Stomach (tissue), 4 donors: ENCODE results near the gene PRMT3.

Source experiments
- CTCF ChIP-seq, 7 experiments: fragments of 450-650 bp in 4 of 7; fragments of 200-600 bp in 3 of 7; sonication (generic) in 3 of 7; IDR thresholded peaks; one replicate each; pipeline ENCODE4 v1.5.1; 2016 to 2019; ENCODE audit warnings: antibody characterized with exemption in 7 of 7, control low read depth in 2 of 7, mild to moderate bottlenecking in 1 of 7
- POLR2A ChIP-seq, 4 donors: fragments of 450-650 bp; IDR thresholded peaks; one replicate each; pipeline ENCODE4 v1.6.1; 2016; ENCODE audit warnings: antibody characterized with exemption in 4 of 4, control low read depth in 2 of 4, mild to moderate bottlenecking in 1 of 4, moderate library complexity in 1 of 4
- POLR2AphosphoS5 ChIP-seq, 3 donors: sonication (generic); formaldehyde crosslinking; IDR thresholded peaks; one replicate each; pipeline ENCODE4 v1.6.1; 2016; ENCODE audit warnings: antibody characterized with exemption in 3 of 3

- TF ChIP-seq POLR2A (IDR thresholded peaks at IDR 0.05) (no peak), CTCF (IDR thresholded peaks at IDR 0.05) (no peak), POLR2AphosphoS5 (IDR thresholded peaks at IDR 0.05) (no peak)
Observed at GRCh38 chr11:20530942-20531703, 143.6 kb downstream of the PRMT3 start.
